ENCODE results near the gene ME1. TPM values are rescaled to one million over a fixed set of nuclear protein-coding genes. Genes with fewer than 3 reads are reported as not detected.
"Not testable (repeated sequence)": the region's sequence is repeated elsewhere in the genome, so short reads cannot be mapped to it uniquely, and the experiment has no call there.

The ME1 gene
- total RNA-seq, 1 donor from 2014 or later = 3.5 TPM

- peaks cover 2% of the 10 kb centered on the region for H3K9me3 Mint-ChIP-seq (ENCODE audit: unreplicated experiment)
- no peaks in the 10 kb centered on the region for H3K4me1 Mint-ChIP-seq (ENCODE audit: low read depth, unreplicated experiment)
- TF ChIP-seq CTCF (IDR thresholded peaks at IDR 0.05; ENCODE audit: partially characterized antibody, unreplicated experiment) = no peak
- peaks cover 9% of the 10 kb centered on the region for H3K36me3 Mint-ChIP-seq (ENCODE audit: unreplicated experiment)
- H3K27ac Mint-ChIP-seq (ENCODE audit: unreplicated experiment) = no peak overlapping the region
- no peak for DNase-seq
- H3K4me3 Mint-ChIP-seq (ENCODE audit: unreplicated experiment) = no peak overlapping the region
- no peaks in the 10 kb centered on the region for H3K27me3 Mint-ChIP-seq (ENCODE audit: unreplicated experiment)
These were observed 71.2 kb downstream of the ME1 start for GRCh38 chr6:83359638-83360037.

GRCh38 chr6:83354747-83355146 is 76.1 kb downstream of the ME1 start:
- Mint-ChIP-seq H3K36me3 (ENCODE audit: unreplicated experiment) (peaks cover 8% of the 10 kb centered on the region), H3K4me1 (ENCODE audit: low read depth, unreplicated experiment) (no peaks in the 10 kb centered on the region), H3K27me3 (ENCODE audit: unreplicated experiment) (no peaks in the 10 kb centered on the region), H3K27ac (ENCODE audit: unreplicated experiment) (no peak overlapping the region), H3K9me3 (ENCODE audit: unreplicated experiment) (peaks cover 2% of the 10 kb centered on the region), H3K4me3 (ENCODE audit: unreplicated experiment) (no peak overlapping the region)
- no peak for TF ChIP-seq CTCF (IDR thresholded peaks at IDR 0.05; ENCODE audit: partially characterized antibody, unreplicated experiment)
- DNase-seq = no peak

- TF ChIP-seq CTCF (IDR thresholded peaks at IDR 0.05; ENCODE audit: partially characterized antibody, unreplicated experiment) = no peak
These were observed 78.3 kb downstream of the ME1 start for GRCh38 chr6:83352424-83353061.

GRCh38 chr6:83343121-83343520 is 87.7 kb downstream of the ME1 start:
- Mint-ChIP-seq H3K9me3 (ENCODE audit: unreplicated experiment) (peaks cover 2% of the 10 kb centered on the region), H3K36me3 (ENCODE audit: unreplicated experiment) (no peaks in the 10 kb centered on the region), H3K27me3 (ENCODE audit: unreplicated experiment) (peaks cover 3% of the 10 kb centered on the region), H3K4me3 (ENCODE audit: unreplicated experiment) (no peak overlapping the region), H3K27ac (ENCODE audit: unreplicated experiment) (peak overlapping the region; percentile 7), H3K4me1 (ENCODE audit: low read depth, unreplicated experiment) (no peaks in the 10 kb centered on the region)
- no peak for TF ChIP-seq CTCF (IDR thresholded peaks at IDR 0.05; ENCODE audit: partially characterized antibody, unreplicated experiment)
- no peak for DNase-seq

More at GRCh38 chr6:83352424-83353061, 78.3 kb downstream of the ME1 start:
- Mint-ChIP-seq H3K9me3 (ENCODE audit: unreplicated experiment) (no peaks in the 10 kb centered on the region), H3K4me3 (ENCODE audit: unreplicated experiment) (no peak overlapping the region), H3K4me1 (ENCODE audit: low read depth, unreplicated experiment) (no peaks in the 10 kb centered on the region), H3K27ac (ENCODE audit: unreplicated experiment) (no peak overlapping the region), H3K36me3 (ENCODE audit: unreplicated experiment) (no peaks in the 10 kb centered on the region), H3K27me3 (ENCODE audit: unreplicated experiment) (no peaks in the 10 kb centered on the region)
- DNase-seq = no peak

GRCh38 chr6:83341765-83342164 is 89.1 kb downstream of the ME1 start:
- H3K9me3 Mint-ChIP-seq (ENCODE audit: unreplicated experiment) = peaks cover 2% of the 10 kb centered on the region
- no peak for DNase-seq
- H3K4me1 Mint-ChIP-seq (ENCODE audit: low read depth, unreplicated experiment) = no peaks in the 10 kb centered on the region
- no peak overlapping the region for H3K27ac Mint-ChIP-seq (ENCODE audit: unreplicated experiment)
- peaks cover 2% of the 10 kb centered on the region for H3K27me3 Mint-ChIP-seq (ENCODE audit: unreplicated experiment)
- H3K36me3 Mint-ChIP-seq (ENCODE audit: unreplicated experiment) = no peaks in the 10 kb centered on the region
- no peak overlapping the region for H3K4me3 Mint-ChIP-seq (ENCODE audit: unreplicated experiment)
- no peak for TF ChIP-seq CTCF (IDR thresholded peaks at IDR 0.05; ENCODE audit: partially characterized antibody, unreplicated experiment)

GRCh38 chr6:83333916-83334315 is 96.9 kb downstream of the ME1 start:
- H3K36me3 Mint-ChIP-seq (ENCODE audit: unreplicated experiment); DNase-seq; H3K27me3 Mint-ChIP-seq (ENCODE audit: unreplicated experiment); H3K27ac Mint-ChIP-seq (ENCODE audit: unreplicated experiment); H3K9me3 Mint-ChIP-seq (ENCODE audit: unreplicated experiment); H3K4me1 Mint-ChIP-seq (ENCODE audit: low read depth, unreplicated experiment): not testable (repeated sequence)
- peak overlapping the region; percentile 28 for H3K4me3 Mint-ChIP-seq (ENCODE audit: unreplicated experiment)
